Measurements from ENCODE around the gene LHCGR. TPM values are rescaled to one million over a fixed set of nuclear protein-coding genes. Genes with fewer than 3 reads are reported as not detected.

Gene LHCGR
- total RNA-seq, 3 donors from 2014 or later (not counting 1 experiment from before 2014, with no cell fraction given) = not detected

GRCh38 chr2:48673581-48673980 is 81.9 kb downstream of the LHCGR start:
- Histone ChIP-seq H3K27me3 (ENCODE audit: control insufficient read depth, insufficient read depth, low read length) (no peaks in the 10 kb centered on the region), H3K27ac (ENCODE audit: low read length) (no peak overlapping the region), H3K36me3 (ENCODE audit: control insufficient read depth, insufficient read depth, low read length) (no peaks in the 10 kb centered on the region), H3K4me1 (ENCODE audit: control insufficient read depth, insufficient read depth, low read length) (no peaks in the 10 kb centered on the region), H3K4me3 (ENCODE audit: low read length) (no peak overlapping the region), H3K9me3 (ENCODE audit: control insufficient read depth, insufficient read depth, low read length) (no peaks in the 10 kb centered on the region)
- no peak for TF ChIP-seq CTCF (IDR thresholded peaks at IDR 0.05)
- H3K9me3 Mint-ChIP-seq = peaks cover 0 to 3% of the 10 kb centered on the region in 2 donors
- H3K36me3 Mint-ChIP-seq = no peaks in the 10 kb centered on the region
- ATAC-seq (no peak), DNase-seq (no peak)
- H3K4me1 Mint-ChIP-seq = no peaks in the 10 kb centered on the region
- WGBS (ENCODE audit: insufficient coverage) = 91% methylated on average over 4 of the region's 4 CpGs
- no peak overlapping the region for H3K4me3 Mint-ChIP-seq
- intact Hi-C loops (cut with micrococcal nuclease) = no loop called here
- H3K27me3 Mint-ChIP-seq (ENCODE audit: low read depth in 2 of 2) = peaks cover 0 to 9% of the 10 kb centered on the region in 2 donors
- no peak overlapping the region for H3K27ac Mint-ChIP-seq

- ATAC-seq (no peak), DNase-seq (no peak)
- Histone ChIP-seq H3K9me3 (ENCODE audit: control insufficient read depth, insufficient read depth, low read length) (no peaks in the 10 kb centered on the region), H3K4me1 (ENCODE audit: control insufficient read depth, insufficient read depth, low read length) (no peaks in the 10 kb centered on the region), H3K4me3 (ENCODE audit: low read length) (no peak overlapping the region), H3K27ac (ENCODE audit: low read length) (no peak overlapping the region), H3K27me3 (ENCODE audit: control insufficient read depth, insufficient read depth, low read length) (no peaks in the 10 kb centered on the region), H3K36me3 (ENCODE audit: control insufficient read depth, insufficient read depth, low read length) (no peaks in the 10 kb centered on the region)
- Mint-ChIP-seq H3K4me1 (no peaks in the 10 kb centered on the region), H3K27me3 (ENCODE audit: low read depth in 2 of 2) (peaks cover 0 to 7% of the 10 kb centered on the region in 2 donors), H3K36me3 (no peaks in the 10 kb centered on the region), H3K9me3 (peaks cover 4 to 5% of the 10 kb centered on the region in 2 donors), H3K4me3 (no peak overlapping the region), H3K27ac (no peak overlapping the region)
- TF ChIP-seq CTCF (IDR thresholded peaks at IDR 0.05) = no peak
- no CpG with 5 or more reads among the region's 1 CpG for WGBS (ENCODE audit: insufficient coverage)
- intact Hi-C loops (cut with micrococcal nuclease) = no loop called here
Observed at GRCh38 chr2:48668992-48669391, 86.5 kb downstream of the LHCGR start.

- H3K27ac ChIP-seq (ENCODE audit: low read length) = no peak overlapping the region
- no peaks in the 10 kb centered on the region for H3K36me3 Mint-ChIP-seq
- H3K27ac Mint-ChIP-seq = no peak overlapping the region
- WGBS (ENCODE audit: insufficient coverage) = 68% methylated on average over 3 of the region's 4 CpGs
- no peaks in the 10 kb centered on the region for H3K4me1 ChIP-seq (ENCODE audit: control insufficient read depth, insufficient read depth, low read length)
- H3K27me3 ChIP-seq (ENCODE audit: control insufficient read depth, insufficient read depth, low read length) = no peaks in the 10 kb centered on the region
- TF ChIP-seq CTCF (IDR thresholded peaks at IDR 0.05) = no peak
- H3K36me3 ChIP-seq (ENCODE audit: control insufficient read depth, insufficient read depth, low read length) = no peaks in the 10 kb centered on the region
- peaks cover 0 to 7% of the 10 kb centered on the region in 2 donors for H3K27me3 Mint-ChIP-seq (ENCODE audit: low read depth in 2 of 2)
- H3K9me3 ChIP-seq (ENCODE audit: control insufficient read depth, insufficient read depth, low read length) = no peaks in the 10 kb centered on the region
- intact Hi-C loops (cut with micrococcal nuclease) = no loop called here
- H3K4me3 Mint-ChIP-seq = no peak overlapping the region
- H3K4me1 Mint-ChIP-seq = no peaks in the 10 kb centered on the region
- ATAC-seq = no peak
- H3K4me3 ChIP-seq (ENCODE audit: low read length) = no peak overlapping the region
- H3K9me3 Mint-ChIP-seq = no peaks in the 10 kb centered on the region
- DNase-seq = no peak
Observed at GRCh38 chr2:48651158-48651790, 104.2 kb downstream of the LHCGR start.

- no peaks in the 10 kb centered on the region for H3K36me3 ChIP-seq (ENCODE audit: control insufficient read depth, insufficient read depth, low read length)
- H3K9me3 ChIP-seq (ENCODE audit: control insufficient read depth, insufficient read depth, low read length) = no peaks in the 10 kb centered on the region
- Mint-ChIP-seq H3K9me3 (peaks cover 2 to 4% of the 10 kb centered on the region in 2 donors), H3K4me3 (no peak overlapping the region), H3K36me3 (no peaks in the 10 kb centered on the region), H3K27me3 (ENCODE audit: low read depth in 2 of 2) (peaks cover 0 to 10% of the 10 kb centered on the region in 2 donors), H3K4me1 (no peaks in the 10 kb centered on the region), H3K27ac (no peak overlapping the region)
- H3K27me3 ChIP-seq (ENCODE audit: control insufficient read depth, insufficient read depth, low read length) = no peaks in the 10 kb centered on the region
- no peak for TF ChIP-seq CTCF (IDR thresholded peaks at IDR 0.05)
- intact Hi-C loops (cut with micrococcal nuclease) = no loop called here
- no peak overlapping the region for H3K4me3 ChIP-seq (ENCODE audit: low read length)
- H3K4me1 ChIP-seq (ENCODE audit: control insufficient read depth, insufficient read depth, low read length) = no peaks in the 10 kb centered on the region
- no peak overlapping the region for H3K27ac ChIP-seq (ENCODE audit: low read length)
- 44% methylated on average over 1 of the region's 1 CpG for WGBS (ENCODE audit: insufficient coverage)
- DNase-seq (no peak), ATAC-seq (no peak)
Observed at GRCh38 chr2:48638261-48638660, 117.3 kb downstream of the LHCGR start.
